Peyer's patch (tissue), 4 donors: ENCODE results near the gene ANKRD16. TPM values are rescaled to one million over a fixed set of nuclear protein-coding genes. Genes with fewer than 3 reads are reported as not detected.

Source experiments
- DNase-seq, 3 donors: peaks; one replicate each; pipeline ENCODE4 v3.0.0-alpha.2; 2017 to 2019
- H3K27ac ChIP-seq, 4 donors: fragments of 200-600 bp; sonication (generic); one replicate each; pipeline ENCODE4 v1.5.1; 2016 to 2019
- H3K27me3 ChIP-seq, 2 donors: fragments of 200-600 bp; sonication (generic); one replicate each; pipeline ENCODE4 v1.5.1; 2019
- H3K36me3 ChIP-seq, 3 donors: fragments of 200-600 bp; sonication (generic); one replicate each; pipeline ENCODE4 v1.5.1; 2016 to 2019
- H3K4me1 ChIP-seq, 4 donors: fragments of 200-600 bp; sonication (generic); one replicate each; pipeline ENCODE4 v1.5.1; 2016 to 2019
- H3K4me3 ChIP-seq, 4 donors: fragments of 200-600 bp; sonication (generic); 1 replicate in 3 of 4; 2 replicates in 1 of 4; pipeline ENCODE4 v1.5.1; 2016 to 2019; ENCODE audit warnings: mild to moderate bottlenecking in 1 of 4
- H3K9me3 ChIP-seq, 4 donors: fragments of 200-600 bp; sonication (generic); one replicate each; pipeline ENCODE4 v1.5.1; 2016 to 2019; ENCODE audit warnings: mild to moderate bottlenecking in 1 of 4
- CTCF ChIP-seq, 6 experiments: fragments of 450-650 bp in 4 of 6; fragments of 200-600 bp in 2 of 6; sonication (generic) in 1 of 6; IDR thresholded peaks; one replicate each; pipeline ENCODE4 v1.5.1; 2017 to 2019; ENCODE audit warnings: antibody characterized with exemption in 6 of 6, mild to moderate bottlenecking in 3 of 6, moderate library complexity in 1 of 6
- POLR2A ChIP-seq, 2 donors: fragments of 450-650 bp; IDR thresholded peaks; one replicate each; pipeline ENCODE4 v1.5.1; 2017; ENCODE audit warnings: antibody characterized with exemption in 2 of 2, mild to moderate bottlenecking in 2 of 2, moderate library complexity in 2 of 2
- total RNA-seq, 4 donors: library from RNA; depleted of rRNA; stranded (reverse); fragments of >200 nt; gene quantifications; one replicate each; pipeline ENCODE4 v1.1.0, GENCODE V29; 2016

The ANKRD16 gene
- total RNA-seq, 4 donors from 2014 or later, result 5.3 to 15.3 (median 11.9) TPM

GRCh38 chr10:5902511-5903274, 13.0 kb upstream of the ANKRD16 start:
- no peaks in the 10 kb centered on the region for H3K4me1 ChIP-seq
- no peak overlapping the region for H3K27ac ChIP-seq
- peak in 1 of 3 donors; percentile 6 for DNase-seq

GRCh38 chr10:5900247-5900646, 10.6 kb upstream of the ANKRD16 start:
- Histone ChIP-seq H3K9me3 (no peaks in the 10 kb centered on the region), H3K27ac (no peak overlapping the region), H3K4me1 (peaks cover 0 to 6% (median 0%) of the 10 kb centered on the region in 4 donors), H3K4me3 (no peak overlapping the region), H3K27me3 (no peaks in the 10 kb centered on the region), H3K36me3 (peaks cover 0 to 16% (median 0%) of the 10 kb centered on the region in 3 donors)
- DNase-seq, result no peak
- no peak for TF ChIP-seq CTCF (IDR thresholded peaks at IDR 0.05)
- TF ChIP-seq POLR2A (IDR thresholded peaks at IDR 0.05), result no peak

More at GRCh38 chr10:5902511-5903274, 13.0 kb upstream of the ANKRD16 start:
- peaks cover 0 to 24% (median 0%) of the 10 kb centered on the region in 3 donors for H3K36me3 ChIP-seq
- TF ChIP-seq POLR2A (IDR thresholded peaks at IDR 0.05) (no peak), CTCF (IDR thresholded peaks at IDR 0.05) (no peak)
- H3K4me3 ChIP-seq, result no peak overlapping the region
- no peaks in the 10 kb centered on the region for H3K27me3 ChIP-seq
- H3K9me3 ChIP-seq, result no peaks in the 10 kb centered on the region

GRCh38 chr10:5898163-5898562, 8.5 kb upstream of the ANKRD16 start:
- Histone ChIP-seq H3K27me3 (no peaks in the 10 kb centered on the region), H3K4me3 (no peak overlapping the region), H3K4me1 (peaks cover 0 to 6% (median 0%) of the 10 kb centered on the region in 4 donors), H3K36me3 (peaks cover 0 to 25% (median 0%) of the 10 kb centered on the region in 3 donors), H3K27ac (no peak overlapping the region), H3K9me3 (no peaks in the 10 kb centered on the region)
- TF ChIP-seq CTCF (IDR thresholded peaks at IDR 0.05) (no peak), POLR2A (IDR thresholded peaks at IDR 0.05) (no peak)
- no peak for DNase-seq

- Histone ChIP-seq H3K36me3 (peaks cover 0 to 25% (median 0%) of the 10 kb centered on the region in 3 donors), H3K4me1 (peaks cover 0 to 6% (median 0%) of the 10 kb centered on the region in 4 donors), H3K27me3 (no peaks in the 10 kb centered on the region), H3K9me3 (no peaks in the 10 kb centered on the region), H3K27ac (no peak overlapping the region), H3K4me3 (no peak overlapping the region)
- no peak for DNase-seq
- TF ChIP-seq CTCF (IDR thresholded peaks at IDR 0.05) (no peak), POLR2A (IDR thresholded peaks at IDR 0.05) (no peak)
These were observed 7.8 kb upstream of the ANKRD16 start for GRCh38 chr10:5897504-5897903.

GRCh38 chr10:5897053-5897340, 7.3 kb upstream of the ANKRD16 start:
- Histone ChIP-seq H3K9me3 (no peaks in the 10 kb centered on the region), H3K4me3 (no peak overlapping the region), H3K27me3 (no peaks in the 10 kb centered on the region), H3K4me1 (peaks cover 0 to 6% (median 3%) of the 10 kb centered on the region in 4 donors), H3K36me3 (peaks cover 0 to 25% (median 0%) of the 10 kb centered on the region in 3 donors), H3K27ac (no peak overlapping the region)
- TF ChIP-seq POLR2A (IDR thresholded peaks at IDR 0.05), result no peak
- no peak for DNase-seq

- Histone ChIP-seq H3K4me3 (no peak overlapping the region), H3K27me3 (no peaks in the 10 kb centered on the region), H3K4me1 (peaks cover 0 to 11% (median 6%) of the 10 kb centered on the region in 4 donors), H3K27ac (peak overlapping the region in 3 of 4 donors; percentile 4 to 70 (median 67)), H3K36me3 (peaks cover 0 to 25% (median 0%) of the 10 kb centered on the region in 3 donors), H3K9me3 (no peaks in the 10 kb centered on the region)
- DNase-seq, result no peak
- no peak for TF ChIP-seq POLR2A (IDR thresholded peaks at IDR 0.05)
- TF ChIP-seq CTCF (IDR thresholded peaks at IDR 0.05), result no peak
These were observed 6.7 kb upstream of the ANKRD16 start for GRCh38 chr10:5896208-5897052.
